ENCODE results near the gene LMO1. TPM values are rescaled to one million over a fixed set of nuclear protein-coding genes. Genes with fewer than 3 reads are reported as not detected.

Gene LMO1
- total and polyA plus RNA-seq, 2 of the 8 experiments (the other 6 are each of a cell fraction or from before 2014, with no cell fraction given), result 0.17 TPM; not detected in 1

GRCh38 chr11:8261921-8262551 is 1.6 kb downstream of the LMO1 start:
- Histone ChIP-seq H3K9ac (replicated peaks in 1 of 4; ENCODE audit: extremely low read depth in 1 of 4, low read depth in 3 of 4, low read length in 3 of 4) (peak overlapping the region in 1 of 4 experiments; percentile 2; a peak in 1 of 7 replicates), H2AK5ac (ENCODE audit: low read depth, low read length) (no peak overlapping the region), H3K18ac (ENCODE audit: extremely low read depth, low read length) (no peak overlapping the region; the same call in 1 of the 2 replicates), H3K4me1 (replicated peaks in 1 of 4; ENCODE audit: control insufficient read depth in 3 of 4, insufficient read depth in 4 of 4, low read length in 3 of 4) (peaks cover 0 to 10% (median 6%) of the 10 kb centered on the region in 4 experiments; a peak in 6 of 7 replicates), H3K79me1 (ENCODE audit: low read depth, low read length) (no peaks in the 10 kb centered on the region), H3K9me3 (ENCODE audit: insufficient read depth in 2 of 2, low read depth in 1 of 2, low read length in 1 of 2) (no peaks in the 10 kb centered on the region), H2AFZ (ENCODE audit: low read length) (peak overlapping the region; percentile 60), H4K20me1 (replicated peaks in 1 of 2; ENCODE audit: control insufficient read depth in 1 of 2, insufficient read depth in 2 of 2, low read length in 2 of 2) (peaks cover 0 to 6% of the 10 kb centered on the region in 2 experiments), H3K4ac (replicated peaks; ENCODE audit: insufficient read length, low read depth, low read length) (no peak overlapping the region), H2BK15ac (ENCODE audit: low read length) (no peak overlapping the region; the same call in 1 of the 2 replicates), H3K56ac (replicated peaks; ENCODE audit: insufficient read length, low read depth, low read length) (no peak overlapping the region), H3K27me3 (replicated peaks in 1 of 4; ENCODE audit: control insufficient read depth in 3 of 4, extremely low read depth in 1 of 4, insufficient read depth in 3 of 4, low read length in 3 of 4) (peaks cover 32 to 66% (median 59%) of the 10 kb centered on the region in 4 experiments), H4K8ac (ENCODE audit: extremely low read depth, insufficient read depth, low read length) (no peak overlapping the region; the same call in none of the 2 replicates), H2BK5ac (ENCODE audit: low read depth, low read length) (no peak overlapping the region), H4K91ac (replicated peaks; ENCODE audit: insufficient read length, low read length) (no peak overlapping the region), H3K23me2 (ENCODE audit: low read depth, low read length) (peaks cover 10% of the 10 kb centered on the region; the same call in 1 of the 2 replicates), H3K36me3 (ENCODE audit: control insufficient read depth in 2 of 4, insufficient read depth in 4 of 4, low read length in 3 of 4) (no peaks in the 10 kb centered on the region; a peak in 1 of 8 replicates), H3K23ac (ENCODE audit: insufficient read length) (no peak overlapping the region), H3K4me3 (ENCODE audit: extremely low read depth in 1 of 4, insufficient read depth in 2 of 4, low read depth in 3 of 4, low read length in 4 of 4) (peak overlapping the region; percentile 44 to 65 (median 58)), H2BK12ac (ENCODE audit: low read depth, low read length) (0 out of 2 replicates have a peak overlapping the region, but pooled peaks have one; percentile 11), H3K27ac (ENCODE audit: low read depth, low read length) (no peak overlapping the region), H4K5ac (ENCODE audit: insufficient read length, low read depth, low read length) (no peak overlapping the region), H2BK20ac (ENCODE audit: low read length) (0 out of 2 replicates have a peak overlapping the region, but pooled peaks have one; percentile 9), H3K79me2 (ENCODE audit: control insufficient read depth in 1 of 2, insufficient read depth in 2 of 2, low read length in 2 of 2) (no peaks in the 10 kb centered on the region), H3K4me2 (ENCODE audit: insufficient read depth in 1 of 2, low read depth in 2 of 2, low read length in 2 of 2) (peak overlapping the region; percentile 88 to 89), H3K14ac (ENCODE audit: insufficient read length) (no peak overlapping the region), H2BK120ac (replicated peaks; ENCODE audit: low read depth, low read length) (no peak overlapping the region)
- CTCF ChIA-PET (ENCODE audit: partially characterized antibody), result interaction anchor here (0.8 to 16.6 kb wide), 20 partner anchors 8 to 305 kb away, joined by 3 to 171 read pairs (median 34); no protein-coding TSS in a partner anchor
- FAIRE-seq (no peak), DNase-seq (ENCODE audit: low read depth in 1 of 2, low spot score in 2 of 2) (no peak)
- POLR2A ChIA-PET (ENCODE audit: partially characterized antibody), result interaction anchor here (1.5 kb wide), 1 partner anchor 20 kb away, joined by 5 read pairs; no protein-coding TSS in a partner anchor
- WGBS, 2 experiments (ENCODE audit: extremely low coverage in 1 of 2, insufficient coverage in 1 of 2, insufficient read length in 1 of 2, insufficient replicate concordance in 2 of 2, low coverage in 1 of 2, low lambda C conversion rate in 2 of 2, missing lambda C conversion rate in 1 of 2), result 55% methylated on average over 12 of the region's 12 CpGs; no CpG with 5 or more reads in 1 of the 2 experiments
- TF ChIP-seq SUZ12 (IDR thresholded peaks at IDR 0.05; ENCODE audit: low read length) (no peak), RAD21 (IDR thresholded peaks at IDR 0.05 in 1 of 2, conservative IDR thresholded peaks at IDR 0.05 in 1 of 2; ENCODE audit: low read depth in 2 of 2, low read length in 2 of 2) (no peak), HDAC2 (IDR thresholded peaks at IDR 0.05; ENCODE audit: borderline replicate concordance in 1 of 2, low read depth in 2 of 2, low read length in 2 of 2) (no peak), RXRA (IDR thresholded peaks at IDR 0.05; ENCODE audit: insufficient read depth, low read depth, low read length) (no peak), SP1 (IDR thresholded peaks at IDR 0.05; ENCODE audit: low read depth, low read length) (no peak), POU5F1 (IDR thresholded peaks at IDR 0.05; ENCODE audit: low read depth, low read length) (no peak), JUN (IDR thresholded peaks at IDR 0.05; ENCODE audit: low read depth, low read length) (no peak), FOSL1 (IDR thresholded peaks at IDR 0.05; ENCODE audit: insufficient read depth, low read depth, low read length) (no peak)
